DMS114 treated with DMSO at 0.1 percent for 48 hours (cell line): ENCODE measurements around the gene PAAF1.
"Not testable (repeated sequence)": the region's sequence is repeated elsewhere in the genome, so short reads cannot be mapped to it uniquely, and the experiment has no call there.

Experiments
- DNase-seq: peaks from one replicate; lab custom pipeline; 2025; ENCODE audit not compliant: unreplicated experiment; lab: John Stamatoyannopoulos, UW

PAAF1 gene

GRCh38 chr11:73880449-73880848 lies 3.6 kb downstream of the PAAF1 start:
- not testable (repeated sequence) for DNase-seq

GRCh38 chr11:73883856-73884255 lies 7.1 kb downstream of the PAAF1 start:
- no peak for DNase-seq

DNA sequence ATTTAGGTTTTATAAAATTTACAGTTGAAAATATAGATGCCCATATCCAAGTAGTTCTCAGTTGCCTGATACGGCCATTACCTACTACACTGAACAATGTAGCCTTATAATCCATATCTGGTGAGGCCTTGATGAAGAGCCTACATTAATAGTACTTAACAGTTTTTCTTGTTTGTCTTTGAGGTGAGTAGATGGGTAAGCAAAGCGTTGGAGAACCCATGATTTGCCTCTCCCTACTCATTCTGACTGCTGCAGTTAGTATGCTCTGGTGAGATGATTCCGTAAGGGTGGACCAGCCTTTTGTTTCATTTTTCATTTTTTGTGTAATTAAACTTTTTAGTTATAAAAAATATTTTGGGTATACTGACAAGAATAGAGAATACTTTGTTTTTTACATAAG lies 11.4 kb downstream of the PAAF1 start:
- no peak for DNase-seq

- no peak for DNase-seq
These were observed 12.2 kb downstream of the PAAF1 start for GRCh38 chr11:73889019-73889418.

DNA sequence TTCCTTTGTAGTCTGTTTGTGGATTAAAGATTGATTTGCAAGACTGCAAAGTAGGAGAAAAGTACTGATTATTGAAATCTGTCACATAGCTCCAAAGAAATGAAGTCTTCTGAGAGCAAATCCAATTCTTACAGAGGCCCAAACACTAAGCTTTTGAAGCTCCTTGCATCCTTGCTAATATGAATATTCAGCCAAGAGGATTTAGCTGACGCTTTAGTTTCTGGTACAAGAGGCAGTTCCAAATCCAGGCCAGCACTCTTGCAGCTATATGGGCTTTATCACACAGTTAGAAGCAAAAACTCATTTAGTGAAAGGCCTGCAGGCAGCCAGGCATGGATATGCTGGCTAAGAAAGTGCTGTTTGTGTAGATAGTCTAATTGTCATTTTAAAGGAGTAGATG lies 12.7 kb downstream of the PAAF1 start:
- no peak for DNase-seq

DNA sequence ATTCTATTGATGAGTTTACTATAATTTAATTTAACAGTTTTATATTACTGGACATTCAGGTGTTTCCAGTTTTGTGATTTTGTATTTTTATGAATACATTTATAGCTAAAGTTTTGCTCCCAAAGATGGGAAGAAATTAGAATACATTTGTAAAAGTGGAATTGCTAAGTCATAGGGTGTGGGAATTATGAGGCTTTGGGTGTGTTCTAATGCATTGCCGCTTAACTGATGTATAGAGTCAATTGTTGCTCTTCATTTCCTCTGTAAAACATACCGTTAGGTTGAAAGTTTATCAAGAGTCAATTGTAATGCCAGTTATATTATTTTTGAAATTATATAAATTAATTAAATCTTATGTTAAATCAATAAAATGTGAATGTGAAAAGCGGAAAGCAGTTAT lies 16.2 kb downstream of the PAAF1 start:
- no peak for DNase-seq

DNA sequence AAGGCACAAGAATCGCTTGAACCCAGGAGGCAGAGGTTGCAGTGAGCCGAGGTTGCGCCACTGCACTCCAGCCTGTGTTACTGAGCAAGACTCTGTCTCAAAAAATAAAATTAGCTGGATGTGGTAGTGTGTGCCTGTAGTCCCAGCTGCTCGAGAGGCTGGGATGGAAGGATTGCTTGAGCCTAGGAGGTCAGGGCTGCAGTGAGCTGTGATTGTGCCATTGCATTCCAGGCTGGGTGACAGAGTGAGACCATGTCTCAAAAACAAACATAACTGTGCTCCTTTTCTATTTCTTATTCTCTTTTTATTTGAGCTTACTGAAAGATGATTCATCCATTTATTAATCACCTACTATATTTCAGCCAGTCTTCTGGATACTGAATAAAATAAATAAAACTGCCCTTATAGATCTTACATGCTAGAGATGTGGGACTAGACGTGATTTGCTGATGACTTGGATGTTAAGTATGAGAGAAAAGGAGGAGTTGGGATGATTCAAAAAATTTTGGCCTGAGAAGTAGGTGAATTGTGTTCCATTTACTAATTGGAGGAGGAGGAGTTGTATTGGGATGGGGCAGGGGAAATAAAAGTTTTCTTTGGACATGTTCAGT lies 18.0 kb downstream of the PAAF1 start:
- no peak for DNase-seq

DNA sequence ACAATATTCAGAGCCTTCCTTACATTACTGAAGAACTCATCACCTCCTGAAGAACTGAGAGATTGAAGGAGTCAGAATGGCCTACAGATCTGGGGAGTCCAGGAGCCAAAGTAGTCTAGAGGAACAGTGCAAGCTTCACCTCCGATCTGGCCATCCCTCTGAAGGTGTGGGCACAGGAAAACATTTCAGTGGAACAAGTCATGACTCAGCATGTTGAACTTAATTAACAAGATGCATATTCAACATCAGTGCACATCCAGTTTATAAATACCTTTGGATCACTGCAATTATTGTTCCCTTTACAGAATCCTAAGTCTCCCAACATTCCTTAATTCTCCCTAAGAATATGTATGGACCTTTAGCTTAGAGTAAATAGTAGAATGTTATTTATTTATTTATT lies 25.5 kb downstream of the PAAF1 start:
- DNase-seq, result no peak

- no peak for DNase-seq
These were observed 30.4 kb downstream of the PAAF1 start for GRCh38 chr11:73907191-73907590.

GRCh38 chr11:73912026-73912425 lies 35.2 kb downstream of the PAAF1 start:
- DNase-seq, result no peak

DNA sequence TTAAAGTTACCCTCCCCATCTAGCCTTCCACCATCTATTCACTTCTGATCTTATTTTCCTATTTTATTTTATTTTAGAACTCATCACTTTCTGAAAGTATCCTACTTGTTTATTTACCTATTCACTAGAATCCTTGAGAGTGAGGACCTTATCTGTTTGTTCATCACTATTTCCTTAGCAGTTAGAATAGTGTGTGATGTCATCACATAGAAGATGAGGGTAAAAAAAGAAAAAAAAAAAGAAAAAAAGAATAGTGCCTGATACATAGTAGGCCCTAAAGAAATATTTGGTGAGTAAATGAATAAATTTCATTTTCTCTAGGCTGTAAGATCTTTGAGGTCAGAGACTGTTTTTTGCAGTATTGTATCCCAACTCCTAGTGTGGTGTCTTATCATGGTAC lies 36.7 kb downstream of the PAAF1 start:
- no peak for DNase-seq

DNA sequence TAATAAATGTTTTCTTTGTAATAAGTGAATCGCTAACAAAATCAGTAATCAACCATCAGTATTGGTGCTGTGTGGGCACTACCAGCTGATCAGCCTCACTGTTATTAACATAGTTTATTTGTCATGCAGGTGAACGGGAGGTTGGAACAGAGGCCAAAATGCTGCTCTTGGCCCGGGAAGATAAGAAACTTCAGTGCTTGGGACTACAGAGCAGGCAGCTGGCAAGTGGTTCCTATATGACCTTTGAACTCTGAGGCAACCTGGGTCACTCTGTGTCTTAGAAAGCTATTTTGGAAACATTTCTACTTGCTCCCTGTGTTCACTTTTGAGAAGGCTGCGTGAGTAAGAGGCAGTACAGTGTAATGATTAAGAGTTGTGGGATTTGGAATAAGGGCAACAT lies 37.5 kb downstream of the PAAF1 start:
- no peak for DNase-seq

DNA sequence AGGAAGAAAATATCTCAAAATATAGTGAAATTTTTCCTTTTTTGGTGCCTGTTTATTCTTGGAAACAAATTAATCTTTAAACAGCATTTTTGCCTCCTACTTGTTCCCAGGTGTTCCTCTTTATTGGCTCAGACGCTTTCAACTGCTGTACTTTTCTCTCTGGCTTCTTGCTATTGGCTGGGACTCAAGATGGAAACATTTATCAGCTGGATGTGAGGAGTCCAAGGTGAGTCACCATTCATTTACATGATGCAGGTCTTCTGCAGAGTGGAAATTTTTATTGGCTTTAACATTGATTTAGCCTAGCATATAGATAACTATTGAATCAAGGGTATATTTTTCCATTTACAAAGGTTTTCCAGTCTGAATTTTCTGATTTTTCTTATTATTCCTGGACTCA lies 39.6 kb downstream of the PAAF1 start:
- DNase-seq, result no peak

- no peak for DNase-seq
These were observed 44.4 kb downstream of the PAAF1 start for GRCh38 chr11:73921180-73921579.

DNA sequence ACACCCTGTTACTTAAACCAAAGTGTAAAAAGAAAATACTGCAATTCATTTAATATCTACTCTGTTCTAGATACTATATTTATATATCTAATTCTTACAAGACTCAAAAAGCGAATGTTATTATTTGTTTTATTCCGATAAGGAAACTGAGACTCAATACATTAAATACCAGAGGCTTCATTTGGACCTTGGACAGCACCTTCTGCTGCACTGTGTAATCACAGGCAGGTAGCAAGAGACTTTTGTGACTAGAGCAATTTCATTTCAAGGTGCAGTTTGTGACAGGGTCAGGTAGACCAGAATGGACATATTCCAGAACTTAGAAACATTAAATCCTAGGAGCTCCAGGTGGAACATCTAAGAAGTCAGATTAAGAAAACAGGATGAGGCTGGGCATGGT lies 52.6 kb downstream of the PAAF1 start:
- no peak for DNase-seq

DNA sequence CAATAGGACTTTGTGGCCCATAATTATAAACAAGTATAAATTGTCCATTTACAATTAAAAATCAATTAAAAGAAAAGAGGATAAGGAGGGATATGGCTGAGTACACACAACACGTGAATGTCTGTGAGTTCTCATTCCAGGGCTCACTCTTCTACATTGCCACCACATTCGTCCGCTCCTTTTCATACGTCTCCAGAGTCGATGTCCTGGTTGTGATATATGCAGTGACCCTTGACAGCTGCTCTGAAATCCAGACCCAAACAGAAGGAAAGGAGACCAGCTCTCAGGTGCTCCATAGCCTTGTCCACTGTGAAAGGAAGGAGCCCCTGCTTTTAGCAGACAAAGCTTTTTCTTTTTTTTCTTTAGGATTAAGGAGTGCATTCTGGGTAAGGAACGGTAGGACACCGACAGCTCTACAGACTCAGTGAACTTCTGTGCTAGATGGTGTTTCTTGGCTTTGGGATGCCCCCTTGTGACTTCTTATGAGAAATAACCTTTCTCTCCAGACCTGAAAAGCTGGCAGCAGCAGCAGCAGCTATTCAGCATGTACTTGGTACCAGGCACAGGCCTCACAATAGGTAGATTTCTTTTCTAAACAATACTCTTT lies 54.3 kb downstream of the PAAF1 start:
- DNase-seq, result peak; percentile 72

GRCh38 chr11:73931951-73932350 lies 55.2 kb downstream of the PAAF1 start:
- DNase-seq, result no peak

DNA sequence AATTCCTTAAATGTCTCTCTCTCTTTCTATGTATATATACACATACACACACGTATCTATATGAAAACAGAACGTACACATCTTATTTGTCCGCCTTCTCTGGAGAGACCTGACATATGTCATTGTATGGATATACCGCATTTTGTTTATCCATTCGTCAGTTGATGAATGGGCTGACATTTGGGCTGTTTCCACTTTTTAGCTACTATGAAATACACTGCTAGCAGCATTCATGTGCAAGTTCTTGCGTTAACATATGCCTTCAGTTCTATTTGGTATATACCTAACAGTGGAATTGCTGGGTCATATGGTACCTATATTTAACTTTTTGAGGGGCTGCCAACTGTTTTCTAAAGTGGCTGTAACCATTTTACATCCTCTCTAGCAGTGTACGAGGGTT lies 56.0 kb downstream of the PAAF1 start:
- DNase-seq, result no peak

DNA sequence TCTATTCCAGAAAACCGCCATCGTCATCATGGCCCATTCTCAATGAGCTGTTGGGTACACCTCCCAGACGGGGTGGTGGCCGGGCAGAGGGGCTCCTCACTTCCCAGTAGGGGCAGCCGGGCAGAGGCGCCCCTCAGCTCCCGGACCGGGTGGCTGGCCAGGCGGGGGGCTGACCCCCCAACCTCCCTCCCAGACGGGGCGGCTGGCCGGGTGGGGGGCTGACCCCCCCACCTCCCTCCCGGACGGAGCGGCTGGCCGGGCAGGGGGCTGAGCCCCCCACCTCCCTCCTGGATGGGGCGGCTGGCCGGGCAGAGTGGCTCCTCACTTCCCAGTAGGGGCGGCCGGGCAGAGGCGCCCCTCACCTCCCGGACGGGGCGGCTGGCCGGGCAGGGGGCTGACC lies 59.2 kb downstream of the PAAF1 start:
- not testable (repeated sequence) for DNase-seq

- DNase-seq, result no peak
These were observed 62.3 kb downstream of the PAAF1 start for GRCh38 chr11:73939096-73939495.

DNA sequence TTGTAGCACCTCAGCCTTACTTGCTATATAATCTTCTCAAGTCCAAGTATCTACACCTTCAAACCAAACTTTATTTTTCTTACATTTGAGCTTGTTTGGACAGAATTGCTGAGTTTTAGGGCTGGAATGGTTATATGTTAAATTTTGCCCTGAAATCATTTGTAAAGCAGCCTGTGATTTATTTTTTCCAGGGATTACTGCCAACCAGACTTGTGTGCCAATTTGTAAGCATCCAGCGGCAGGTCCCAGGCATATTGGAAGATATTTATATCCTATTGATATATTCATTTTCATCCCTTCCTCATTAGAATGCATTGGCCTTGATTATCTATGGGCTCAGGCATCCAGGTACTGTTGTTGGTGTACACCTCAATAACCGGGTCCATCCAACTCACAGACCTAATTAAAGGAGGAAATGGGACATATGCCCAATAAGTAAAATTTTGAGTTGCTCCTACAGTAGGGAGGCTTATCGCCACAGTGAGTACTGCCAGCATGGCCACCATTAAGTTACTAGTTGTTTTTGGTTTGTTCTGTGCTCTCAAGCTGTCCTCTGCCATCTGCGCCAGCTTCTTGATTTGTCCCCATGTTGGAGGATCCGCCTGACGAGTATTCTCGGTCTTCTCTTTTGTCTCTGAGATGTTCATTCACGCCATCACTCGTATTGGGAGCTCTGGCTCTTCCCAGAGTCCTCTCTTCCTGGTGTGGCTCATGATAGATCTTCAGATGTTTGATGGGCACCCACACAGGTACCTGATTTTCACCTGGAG lies 64.2 kb downstream of the PAAF1 start:
- DNase-seq, result no peak

- DNase-seq, result no peak
These were observed 65.2 kb downstream of the PAAF1 start for GRCh38 chr11:73942010-73942409.
